Measurements from ENCODE around the gene SPACA6. TPM values are rescaled to one million over a fixed set of nuclear protein-coding genes. Genes with fewer than 3 reads are reported as not detected.

SPACA6 gene
- total and polyA plus RNA-seq, 8 donors, result 1.2 to 151 (median 9.6) TPM

DNA sequence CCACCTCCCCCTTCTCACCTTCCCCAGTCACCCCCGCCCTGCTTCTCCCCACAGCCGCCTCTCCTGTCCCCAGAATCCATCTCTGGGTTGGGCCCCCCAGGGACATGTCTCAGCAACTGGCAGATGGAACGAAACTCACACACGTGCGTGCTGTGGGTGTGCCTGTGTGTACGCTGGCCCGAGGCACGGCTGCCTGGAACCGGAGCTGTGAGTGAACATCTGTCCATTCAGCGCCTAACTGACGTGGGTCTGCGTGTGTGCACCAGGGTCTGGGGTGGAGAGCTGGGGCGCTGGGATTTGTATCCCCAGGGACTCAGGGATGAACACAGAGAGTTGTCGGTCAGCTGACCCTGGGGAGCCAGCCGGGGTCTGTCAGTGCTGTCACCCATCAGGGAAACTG, 31.4 kb downstream of the SPACA6 start:
- Histone ChIP-seq H3K9me3 (peaks cover 0 to 3% (median under 1%) of the 10 kb centered on the region in 4 donors), H3K27ac (no peak overlapping the region), H3K27me3 (peaks cover 6 to 98% (median 40%) of the 10 kb centered on the region in 3 donors), H3K4me1 (peaks cover 0 to 4% (median 3%) of the 10 kb centered on the region in 4 donors), H3K4me3 (no peak overlapping the region), H3K36me3 (no peaks in the 10 kb centered on the region)
- intact Hi-C loops (cut with DNase I; ENCODE audit: low total_unique reads), result no loop called here
- TF ChIP-seq POLR2A (IDR thresholded peaks at IDR 0.05), result no peak
- TF ChIP-seq POLR2AphosphoS5 (IDR thresholded peaks at IDR 0.05), result no peak
- TF ChIP-seq, protein P1, sequence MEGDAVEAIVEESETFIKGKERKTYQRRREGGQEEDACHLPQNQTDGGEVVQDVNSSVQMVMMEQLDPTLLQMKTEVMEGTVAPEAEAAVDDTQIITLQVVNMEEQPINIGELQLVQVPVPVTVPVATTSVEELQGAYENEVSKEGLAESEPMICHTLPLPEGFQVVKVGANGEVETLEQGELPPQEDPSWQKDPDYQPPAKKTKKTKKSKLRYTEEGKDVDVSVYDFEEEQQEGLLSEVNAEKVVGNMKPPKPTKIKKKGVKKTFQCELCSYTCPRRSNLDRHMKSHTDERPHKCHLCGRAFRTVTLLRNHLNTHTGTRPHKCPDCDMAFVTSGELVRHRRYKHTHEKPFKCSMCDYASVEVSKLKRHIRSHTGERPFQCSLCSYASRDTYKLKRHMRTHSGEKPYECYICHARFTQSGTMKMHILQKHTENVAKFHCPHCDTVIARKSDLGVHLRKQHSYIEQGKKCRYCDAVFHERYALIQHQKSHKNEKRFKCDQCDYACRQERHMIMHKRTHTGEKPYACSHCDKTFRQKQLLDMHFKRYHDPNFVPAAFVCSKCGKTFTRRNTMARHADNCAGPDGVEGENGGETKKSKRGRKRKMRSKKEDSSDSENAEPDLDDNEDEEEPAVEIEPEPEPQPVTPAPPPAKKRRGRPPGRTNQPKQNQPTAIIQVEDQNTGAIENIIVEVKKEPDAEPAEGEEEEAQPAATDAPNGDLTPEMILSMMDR (IDR thresholded peaks at IDR 0.05), result no peak
- TF ChIP-seq EP300 (IDR thresholded peaks at IDR 0.05), result no peak
- peak in 1 of 2 donors; percentile 45 for DNase-seq
- WGBS, 5 donors, result 39 to 44% (median 43%) methylated on average over 13 to 15 of the region's 15 CpGs

- intact Hi-C loops (cut with DNase I; ENCODE audit: low total_unique reads), result no loop called here
- H3K4me1 ChIP-seq, result no peaks in the 10 kb centered on the region
- 22 to 40% (median 28%) methylated on average over 13 to 14 of the region's 14 CpGs for WGBS, 5 donors
- peak in 1 of 2 donors; percentile 78 for DNase-seq
- TF ChIP-seq EP300 (IDR thresholded peaks at IDR 0.05) (no peak), POLR2AphosphoS5 (IDR thresholded peaks at IDR 0.05) (no peak), POLR2A (IDR thresholded peaks at IDR 0.05) (no peak)
- TF ChIP-seq, protein P1 (IDR thresholded peaks at IDR 0.05), result no peak
- H3K36me3 ChIP-seq, result no peaks in the 10 kb centered on the region
- no peak overlapping the region for H3K27ac ChIP-seq
- H3K4me3 ChIP-seq, result no peak overlapping the region
- H3K27me3 ChIP-seq, result peaks cover 0 to 96% (median 25%) of the 10 kb centered on the region in 3 donors
- H3K9me3 ChIP-seq, result peaks cover 0 to 18% (median 14%) of the 10 kb centered on the region in 4 donors
These were observed 32.9 kb downstream of the SPACA6 start for GRCh38 chr19:51726049-51726448.

DNA sequence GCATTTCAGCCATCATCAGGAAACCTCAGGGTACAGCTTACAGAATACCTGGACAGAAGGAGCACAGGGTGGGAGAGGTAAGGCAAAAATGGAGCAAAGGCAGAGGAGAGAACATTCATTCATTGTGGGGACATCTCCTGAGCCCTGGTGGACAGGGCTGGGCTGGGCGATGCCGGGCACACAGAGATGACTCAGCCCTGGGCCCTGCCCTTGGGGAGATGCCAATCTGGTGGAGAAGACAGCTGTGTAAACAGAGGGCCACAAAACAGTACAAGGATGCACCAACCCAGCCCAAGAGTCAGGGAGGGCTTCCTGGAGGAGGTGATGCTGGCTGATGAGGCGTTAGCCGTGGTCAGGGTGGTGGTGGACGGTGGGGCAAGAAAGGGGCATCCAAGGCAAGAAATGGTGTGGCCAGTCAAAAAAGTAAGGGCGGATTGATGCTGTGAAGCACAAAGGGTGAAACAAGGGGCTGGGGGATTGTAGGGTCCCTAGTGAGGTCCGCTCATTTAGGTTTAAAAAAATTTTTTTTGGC, 34.3 kb downstream of the SPACA6 start:
- Histone ChIP-seq H3K27ac (no peak overlapping the region), H3K4me1 (no peaks in the 10 kb centered on the region), H3K27me3 (peaks cover 0 to 83% (median 24%) of the 10 kb centered on the region in 3 donors), H3K9me3 (peaks cover 0 to 27% (median 15%) of the 10 kb centered on the region in 4 donors), H3K4me3 (no peak overlapping the region), H3K36me3 (no peaks in the 10 kb centered on the region)
- TF ChIP-seq, protein P1 (IDR thresholded peaks at IDR 0.05), result no peak
- TF ChIP-seq EP300 (IDR thresholded peaks at IDR 0.05) (no peak), POLR2AphosphoS5 (IDR thresholded peaks at IDR 0.05) (no peak), POLR2A (IDR thresholded peaks at IDR 0.05) (no peak)
- DNase-seq, result no peak
- intact Hi-C loops (cut with DNase I; ENCODE audit: low total_unique reads), result no loop called here
- WGBS, 5 donors, result 73 to 82% (median 78%) methylated on average over 7 of the region's 7 CpGs

DNA sequence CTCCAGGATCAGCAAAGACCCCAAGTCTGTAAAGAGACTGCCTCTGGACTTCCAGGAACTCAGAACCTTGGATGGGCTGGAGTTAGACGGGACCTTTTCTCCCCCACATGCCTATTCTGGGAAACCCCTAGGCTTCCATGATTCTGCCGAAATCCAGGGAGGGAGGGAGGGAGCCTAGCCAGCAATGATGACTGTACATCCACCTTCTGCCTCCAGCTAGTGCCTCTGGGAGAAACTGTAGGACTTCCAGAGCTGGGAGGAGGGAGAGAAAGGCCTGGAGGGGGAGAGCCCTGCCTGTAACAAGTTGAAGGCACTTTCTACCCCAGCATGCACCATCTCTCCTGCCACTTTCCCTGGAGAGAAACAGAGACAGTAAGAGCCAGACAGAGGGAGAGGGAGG, 36.7 kb downstream of the SPACA6 start:
- WGBS, 5 donors, result 58 to 87% (median 76%) methylated on average over 1 to 2 of the region's 2 CpGs
- Histone ChIP-seq H3K27ac (no peak overlapping the region), H3K9me3 (peaks cover 0 to 28% (median 15%) of the 10 kb centered on the region in 4 donors), H3K4me1 (no peaks in the 10 kb centered on the region), H3K27me3 (peaks cover 0 to 61% (median 20%) of the 10 kb centered on the region in 3 donors), H3K36me3 (no peaks in the 10 kb centered on the region), H3K4me3 (no peak overlapping the region)
- intact Hi-C loops (cut with DNase I; ENCODE audit: low total_unique reads), result no loop called here
- TF ChIP-seq POLR2AphosphoS5 (IDR thresholded peaks at IDR 0.05) (no peak), EP300 (IDR thresholded peaks at IDR 0.05) (no peak), POLR2A (IDR thresholded peaks at IDR 0.05) (no peak)
- TF ChIP-seq, protein P1 (IDR thresholded peaks at IDR 0.05), result no peak
- DNase-seq, result no peak

Data from stomach (tissue), 9 donors.